ENCODE results near the gene PER2.
"Not testable (repeated sequence)": the region's sequence is repeated elsewhere in the genome, so short reads cannot be mapped to it uniquely, and the experiment has no call there.

The PER2 gene

GRCh38 chr2:238287737-238288649 lies at the start of gene PER2:
PER2 (minus strand) TSS chr2:238288610; CDS start chr2:238277936, 10,674 bp downstream.
- H3K36me3 ChIP-seq (ENCODE audit: insufficient read depth, low read length), result no peaks in the 10 kb centered on the region
- peak within 1 kb of the TSS; percentile 84 for H3K27ac ChIP-seq (ENCODE audit: low read depth, low read length)
- H3K4me3 ChIP-seq (ENCODE audit: low read depth, low read length), result peak within 1 kb of the TSS; percentile 81
- H3K27me3 ChIP-seq (ENCODE audit: insufficient read depth, low read length), result no peaks in the 10 kb centered on the region
- peaks cover 3% of the 10 kb centered on the region for H3K79me2 ChIP-seq (ENCODE audit: control insufficient read depth, insufficient read depth, low read length, unreplicated experiment)
- H3K4me1 ChIP-seq (ENCODE audit: control insufficient read depth, insufficient read depth, low read length, unreplicated experiment), result peaks cover 29% of the 10 kb centered on the region
- peak within 1 kb of the TSS; percentile 61 for H2AFZ ChIP-seq (ENCODE audit: low read length, unreplicated experiment)

GRCh38 chr2:238337846-238338245 lies 49.4 kb upstream of the PER2 start:
- Histone ChIP-seq H3K4me3 (ENCODE audit: low read depth, low read length) (no peak overlapping the region), H3K36me3 (ENCODE audit: insufficient read depth, low read length) (no peaks in the 10 kb centered on the region), H3K27me3 (ENCODE audit: insufficient read depth, low read length) (no peaks in the 10 kb centered on the region), H3K4me1 (ENCODE audit: control insufficient read depth, insufficient read depth, low read length, unreplicated experiment) (no peaks in the 10 kb centered on the region), H2AFZ (ENCODE audit: low read length, unreplicated experiment) (no peak overlapping the region), H3K79me2 (ENCODE audit: control insufficient read depth, insufficient read depth, low read length, unreplicated experiment) (peaks cover 5% of the 10 kb centered on the region), H3K27ac (ENCODE audit: low read depth, low read length) (no peak overlapping the region)

GRCh38 chr2:238336793-238337444 lies 48.5 kb upstream of the PER2 start:
- Histone ChIP-seq H3K4me1 (ENCODE audit: control insufficient read depth, insufficient read depth, low read length, unreplicated experiment) (no peaks in the 10 kb centered on the region), H3K79me2 (ENCODE audit: control insufficient read depth, insufficient read depth, low read length, unreplicated experiment) (peaks cover 6% of the 10 kb centered on the region), H3K4me3 (ENCODE audit: low read depth, low read length) (no peak overlapping the region), H3K36me3 (ENCODE audit: insufficient read depth, low read length) (no peaks in the 10 kb centered on the region), H2AFZ (ENCODE audit: low read length, unreplicated experiment) (no peak overlapping the region), H3K27me3 (ENCODE audit: insufficient read depth, low read length) (no peaks in the 10 kb centered on the region), H3K27ac (ENCODE audit: low read depth, low read length) (no peak overlapping the region)

GRCh38 chr2:238336151-238336550 lies 47.7 kb upstream of the PER2 start:
- Histone ChIP-seq H3K79me2 (ENCODE audit: control insufficient read depth, insufficient read depth, low read length, unreplicated experiment) (peaks cover 6% of the 10 kb centered on the region), H3K4me3 (ENCODE audit: low read depth, low read length) (no peak overlapping the region), H3K36me3 (ENCODE audit: insufficient read depth, low read length) (no peaks in the 10 kb centered on the region), H3K27ac (ENCODE audit: low read depth, low read length) (no peak overlapping the region), H3K4me1 (ENCODE audit: control insufficient read depth, insufficient read depth, low read length, unreplicated experiment) (no peaks in the 10 kb centered on the region), H3K27me3 (ENCODE audit: insufficient read depth, low read length) (no peaks in the 10 kb centered on the region), H2AFZ (ENCODE audit: low read length, unreplicated experiment) (no peak overlapping the region)

- H3K4me1 ChIP-seq (ENCODE audit: control insufficient read depth, insufficient read depth, low read length, unreplicated experiment), result not testable (repeated sequence)
These were observed 47.2 kb upstream of the PER2 start for GRCh38 chr2:238335591-238335990.

GRCh38 chr2:238334885-238335284 lies 46.5 kb upstream of the PER2 start:
- Histone ChIP-seq H3K4me3 (ENCODE audit: low read depth, low read length) (no peak overlapping the region), H3K4me1 (ENCODE audit: control insufficient read depth, insufficient read depth, low read length, unreplicated experiment) (no peaks in the 10 kb centered on the region), H3K79me2 (ENCODE audit: control insufficient read depth, insufficient read depth, low read length, unreplicated experiment) (peaks cover 6% of the 10 kb centered on the region), H2AFZ (ENCODE audit: low read length, unreplicated experiment) (no peak overlapping the region), H3K27ac (ENCODE audit: low read depth, low read length) (no peak overlapping the region), H3K36me3 (ENCODE audit: insufficient read depth, low read length) (0 out of 2 replicates have a peak, but pooled peaks cover 4% of the 10 kb centered on the region), H3K27me3 (ENCODE audit: insufficient read depth, low read length) (no peaks in the 10 kb centered on the region)

More at GRCh38 chr2:238335591-238335990, 47.2 kb upstream of the PER2 start:
- H3K27ac ChIP-seq (ENCODE audit: low read depth, low read length); H3K27me3 ChIP-seq (ENCODE audit: insufficient read depth, low read length); H3K79me2 ChIP-seq (ENCODE audit: control insufficient read depth, insufficient read depth, low read length, unreplicated experiment); H3K4me3 ChIP-seq (ENCODE audit: low read depth, low read length); H2AFZ ChIP-seq (ENCODE audit: low read length, unreplicated experiment); H3K36me3 ChIP-seq (ENCODE audit: insufficient read depth, low read length): not testable (repeated sequence)

GRCh38 chr2:238331916-238332315 lies 43.5 kb upstream of the PER2 start:
- Histone ChIP-seq H3K4me1 (ENCODE audit: control insufficient read depth, insufficient read depth, low read length, unreplicated experiment) (no peaks in the 10 kb centered on the region), H3K27ac (ENCODE audit: low read depth, low read length) (no peak overlapping the region), H3K36me3 (ENCODE audit: insufficient read depth, low read length) (peaks cover 19% of the 10 kb centered on the region), H3K79me2 (ENCODE audit: control insufficient read depth, insufficient read depth, low read length, unreplicated experiment) (peaks cover 8% of the 10 kb centered on the region), H3K27me3 (ENCODE audit: insufficient read depth, low read length) (no peaks in the 10 kb centered on the region), H3K4me3 (ENCODE audit: low read depth, low read length) (no peak overlapping the region), H2AFZ (ENCODE audit: low read length, unreplicated experiment) (no peak overlapping the region)

- Histone ChIP-seq H3K4me3 (ENCODE audit: low read depth, low read length) (no peak overlapping the region), H3K36me3 (ENCODE audit: insufficient read depth, low read length) (peaks cover 19% of the 10 kb centered on the region), H3K79me2 (ENCODE audit: control insufficient read depth, insufficient read depth, low read length, unreplicated experiment) (peaks cover 12% of the 10 kb centered on the region), H3K27ac (ENCODE audit: low read depth, low read length) (no peak overlapping the region), H3K27me3 (ENCODE audit: insufficient read depth, low read length) (no peaks in the 10 kb centered on the region), H2AFZ (ENCODE audit: low read length, unreplicated experiment) (no peak overlapping the region), H3K4me1 (ENCODE audit: control insufficient read depth, insufficient read depth, low read length, unreplicated experiment) (no peaks in the 10 kb centered on the region)
These were observed 42.0 kb upstream of the PER2 start for GRCh38 chr2:238330391-238330790.

- Histone ChIP-seq H3K36me3 (ENCODE audit: insufficient read depth, low read length) (peaks cover 19% of the 10 kb centered on the region), H3K4me3 (ENCODE audit: low read depth, low read length) (no peak overlapping the region), H3K79me2 (ENCODE audit: control insufficient read depth, insufficient read depth, low read length, unreplicated experiment) (peaks cover 11% of the 10 kb centered on the region), H3K4me1 (ENCODE audit: control insufficient read depth, insufficient read depth, low read length, unreplicated experiment) (no peaks in the 10 kb centered on the region), H3K27me3 (ENCODE audit: insufficient read depth, low read length) (no peaks in the 10 kb centered on the region), H2AFZ (ENCODE audit: low read length, unreplicated experiment) (no peak overlapping the region), H3K27ac (ENCODE audit: low read depth, low read length) (no peak overlapping the region)
These were observed 39.3 kb upstream of the PER2 start for GRCh38 chr2:238327751-238328150.

- H3K4me1 ChIP-seq (ENCODE audit: control insufficient read depth, insufficient read depth, low read length, unreplicated experiment), result no peaks in the 10 kb centered on the region
- H3K4me3 ChIP-seq (ENCODE audit: low read depth, low read length), result no peak overlapping the region
- no peak overlapping the region for H3K27ac ChIP-seq (ENCODE audit: low read depth, low read length)
- H2AFZ ChIP-seq (ENCODE audit: low read length, unreplicated experiment), result no peak overlapping the region
- no peaks in the 10 kb centered on the region for H3K27me3 ChIP-seq (ENCODE audit: insufficient read depth, low read length)
- peaks cover 19% of the 10 kb centered on the region for H3K36me3 ChIP-seq (ENCODE audit: insufficient read depth, low read length)
- H3K79me2 ChIP-seq (ENCODE audit: control insufficient read depth, insufficient read depth, low read length, unreplicated experiment), result peaks cover 14% of the 10 kb centered on the region
These were observed 38.5 kb upstream of the PER2 start for GRCh38 chr2:238326801-238327365.

Data from ACC112 (cell line).